Measurements from ENCODE around the gene MMP11.
A peak's percentile ranks its signal among the peaks of the same experiment; 100 is the strongest.

Gene MMP11

GRCh38 chr22:23760056-23760455, 12.6 kb upstream of the MMP11 start:
- DNase-seq, result no peak

- DNase-seq, result no peak
Measured at GRCh38 chr22:23762842-23763578, 9.6 kb upstream of the MMP11 start, which contains the start of gene C22orf15. Gene C22orf15, plus strand, starts transcription at chr22:23762990. Its CDS starts 317 bp downstream, at chr22:23763307.

- DNase-seq, result no peak
Measured at GRCh38 chr22:23763579-23763945, 9.1 kb upstream of the MMP11 start.

- DNase-seq, result no peak
Measured at GRCh38 chr22:23763954-23764353, 8.7 kb upstream of the MMP11 start.

GRCh38 chr22:23764899-23765881, 7.5 kb upstream of the MMP11 start:
- DNase-seq, result no peak

- DNase-seq, result no peak
Measured at GRCh38 chr22:23767303-23767672, 5.4 kb upstream of the MMP11 start.

- peak; percentile 19 to 36 for DNase-seq
Measured at GRCh38 chr22:23767673-23768548, 4.7 kb upstream of the MMP11 start, which contains the start of gene CHCHD10. Gene CHCHD10, minus strand, starts transcription at chr22:23767972. Its CDS starts 98 bp downstream, at chr22:23767874.

- DNase-seq, result no peak
Measured at GRCh38 chr22:23769321-23769965, 3.2 kb upstream of the MMP11 start.

GRCh38 chr22:23772315-23772648, 367 bp upstream of the MMP11 start:
- no peak for DNase-seq

- DNase-seq, result no peak
Measured at GRCh38 chr22:23773483-23774113, 949 bp downstream of the MMP11 start.

GRCh38 chr22:23774114-23774921, 1.7 kb downstream of the MMP11 start:
- no peak for DNase-seq

- no peak for DNase-seq
Measured at GRCh38 chr22:23774922-23775436, 2.3 kb downstream of the MMP11 start.

GRCh38 chr22:23775779-23776375, 3.2 kb downstream of the MMP11 start:
- no peak for DNase-seq

GRCh38 chr22:23777776-23778576, 5.3 kb downstream of the MMP11 start:
- no peak for DNase-seq

- DNase-seq, result no peak
Measured at GRCh38 chr22:23778577-23778900, 5.9 kb downstream of the MMP11 start.

GRCh38 chr22:23779083-23779482, 6.4 kb downstream of the MMP11 start:
- no peak for DNase-seq

GRCh38 chr22:23779731-23780130, 7.1 kb downstream of the MMP11 start:
- DNase-seq, result no peak

GRCh38 chr22:23780146-23780748, 7.6 kb downstream of the MMP11 start:
- DNase-seq, result no peak

GRCh38 chr22:23781065-23781464, 8.4 kb downstream of the MMP11 start:
- DNase-seq, result no peak

Data from NCI-H187 (cell line).